T-helper 17 cell (primary cell): Measurements from ENCODE around the gene C11orf87. TPM values are rescaled to one million over a fixed set of nuclear protein-coding genes. Genes with fewer than 3 reads are reported as not detected.

Experiments used
- ATAC-seq: fragments of 150-1000 bp; cut with Tn5 transposase; 2 replicates; pipeline ENCODE4 v1.10.0; 2021; ENCODE audit warnings: mild to moderate bottlenecking, moderate library complexity
- DNase-seq, 3 donors: peaks; one replicate each; pipeline versions ENCODE4 v3.0.0 to v3.0.0-alpha.2; 2020 to 2021
- H3K9me3 ChIP-seq: one replicate; pipeline ENCODE4 v1.7.0; 2013; ENCODE audit warnings: low read length, mild to moderate bottlenecking; ENCODE audit not compliant: control insufficient read depth, poor library complexity, severe bottlenecking
- H3K27ac Mint-ChIP-seq: one replicate; pipeline ENCODE4 v1.8.0; 2022; ENCODE audit warnings: mild to moderate bottlenecking, moderate library complexity, mixed read lengths
- H3K27me3 Mint-ChIP-seq: one replicate; pipeline ENCODE4 v1.8.0; 2022; ENCODE audit warnings: mixed read lengths
- H3K36me3 Mint-ChIP-seq: one replicate; pipeline ENCODE4 v1.8.0; 2022; ENCODE audit warnings: low read depth, mixed read lengths
- H3K4me1 Mint-ChIP-seq: one replicate; pipeline ENCODE4 v1.8.0; 2022; ENCODE audit warnings: mild to moderate bottlenecking, mixed read lengths
- H3K4me3 Mint-ChIP-seq: one replicate; pipeline ENCODE4 v1.8.0; 2022; ENCODE audit warnings: mild to moderate bottlenecking, moderate library complexity, mixed read lengths
- total RNA-seq, 4 donors: library from RNA in 2 of 4; stranded (reverse) in 2 of 4; gene quantifications; one replicate each; pipeline ENCODE4 v1.2.3 and lab custom pipeline; 2022 to 2026

C11orf87 gene
- total RNA-seq (under 1 TPM in 1 of 2 donors, not detected in 1; 0.08 TPM), total RNA-seq (lab: John Stamatoyannopoulos, UW) (0 reads per million in 2 donors)

GRCh38 chr11:109421981-109422869 is at the start of gene C11orf87:
Gene C11orf87 (plus strand): TSS chr11:109422190. CDS start chr11:109423634, 1,444 bp downstream.
- Mint-ChIP-seq H3K27ac (no peak within 1 kb of the TSS), H3K4me1 (no peaks in the 10 kb centered on the region), H3K36me3 (no peaks in the 10 kb centered on the region), H3K27me3 (peaks cover 15% of the 10 kb centered on the region), H3K4me3 (no peak within 1 kb of the TSS)
- DNase-seq (no peak), ATAC-seq (no peak)
- no peaks in the 10 kb centered on the region for H3K9me3 ChIP-seq

DNA sequence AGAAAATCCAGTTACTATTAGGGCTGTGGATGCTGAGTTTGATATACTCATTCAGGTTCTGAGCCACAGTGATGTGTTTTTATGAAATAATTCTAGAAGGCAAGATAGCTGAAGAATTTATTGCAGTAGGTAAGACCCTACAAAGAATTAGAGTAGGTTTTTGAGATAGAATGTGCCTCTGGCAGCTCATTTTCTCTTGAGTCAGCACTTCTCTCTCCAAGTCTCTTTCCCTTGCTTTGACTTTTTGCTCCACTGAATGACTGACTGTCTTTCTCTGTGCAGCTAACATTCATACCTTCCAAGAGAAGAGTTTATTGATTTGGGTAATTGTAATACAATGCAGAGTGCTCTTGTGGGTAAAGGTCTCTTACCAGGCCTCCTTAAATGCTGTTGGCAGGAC is 48.0 kb upstream of the C11orf87 start:
- H3K9me3 ChIP-seq = peaks cover 2% of the 10 kb centered on the region
- H3K36me3 Mint-ChIP-seq = no peaks in the 10 kb centered on the region
- H3K27ac Mint-ChIP-seq = no peak overlapping the region
- H3K27me3 Mint-ChIP-seq = no peaks in the 10 kb centered on the region
- ATAC-seq (no peak), DNase-seq (no peak)
- H3K4me1 Mint-ChIP-seq = no peaks in the 10 kb centered on the region
- H3K4me3 Mint-ChIP-seq = no peak overlapping the region

GRCh38 chr11:109374441-109374840 is 47.5 kb upstream of the C11orf87 start:
- peaks cover 2% of the 10 kb centered on the region for H3K9me3 ChIP-seq
- Mint-ChIP-seq H3K4me1 (no peaks in the 10 kb centered on the region), H3K36me3 (no peaks in the 10 kb centered on the region), H3K4me3 (no peak overlapping the region), H3K27ac (no peak overlapping the region), H3K27me3 (no peaks in the 10 kb centered on the region)
- ATAC-seq (no peak), DNase-seq (no peak)

DNA sequence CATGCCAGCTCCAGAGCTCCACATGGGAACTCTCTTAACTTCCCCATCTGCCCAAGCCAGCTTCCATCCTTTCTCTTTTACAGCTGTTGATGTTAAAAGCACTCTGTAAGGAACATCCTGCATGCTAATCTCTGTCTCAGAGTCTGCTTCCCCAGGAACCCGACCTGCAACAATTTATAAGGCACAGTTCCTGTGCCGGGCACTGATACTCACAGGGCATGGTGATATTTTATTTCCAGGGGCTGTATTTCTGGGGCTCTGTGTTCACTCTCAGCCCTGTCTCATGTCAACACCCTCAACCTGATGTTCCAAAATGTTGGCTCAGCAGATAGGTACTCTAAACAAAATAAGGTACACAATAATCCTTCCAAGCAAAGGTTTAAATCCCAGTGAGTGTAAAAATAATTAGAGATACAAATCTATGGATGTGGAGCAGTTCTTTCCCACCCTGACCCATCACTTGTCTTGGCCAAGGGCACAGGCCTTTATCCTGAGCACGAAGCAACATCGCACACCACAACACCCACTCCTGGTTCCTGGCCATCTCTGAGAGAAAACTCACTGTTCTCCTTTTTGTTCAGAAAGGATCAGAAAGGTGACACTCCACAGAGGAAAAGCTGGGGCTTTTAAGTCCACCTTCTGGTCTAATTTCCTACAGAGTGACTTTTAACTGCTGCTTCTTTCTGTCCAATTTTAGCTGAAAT is 44.8 kb upstream of the C11orf87 start:
- no peaks in the 10 kb centered on the region for H3K36me3 Mint-ChIP-seq
- H3K4me1 Mint-ChIP-seq = no peaks in the 10 kb centered on the region
- H3K27ac Mint-ChIP-seq = no peak overlapping the region
- DNase-seq (no peak), ATAC-seq (no peak)
- peaks cover 2% of the 10 kb centered on the region for H3K9me3 ChIP-seq
- no peak overlapping the region for H3K4me3 Mint-ChIP-seq
- no peaks in the 10 kb centered on the region for H3K27me3 Mint-ChIP-seq

GRCh38 chr11:109378034-109378433 is 44.0 kb upstream of the C11orf87 start:
- no peak overlapping the region for H3K27ac Mint-ChIP-seq
- no peaks in the 10 kb centered on the region for H3K27me3 Mint-ChIP-seq
- DNase-seq = no peak
- ATAC-seq = no peak
- no peak overlapping the region for H3K4me3 Mint-ChIP-seq
- no peaks in the 10 kb centered on the region for H3K36me3 Mint-ChIP-seq
- H3K4me1 Mint-ChIP-seq = no peaks in the 10 kb centered on the region
- peaks cover 2% of the 10 kb centered on the region for H3K9me3 ChIP-seq

DNA sequence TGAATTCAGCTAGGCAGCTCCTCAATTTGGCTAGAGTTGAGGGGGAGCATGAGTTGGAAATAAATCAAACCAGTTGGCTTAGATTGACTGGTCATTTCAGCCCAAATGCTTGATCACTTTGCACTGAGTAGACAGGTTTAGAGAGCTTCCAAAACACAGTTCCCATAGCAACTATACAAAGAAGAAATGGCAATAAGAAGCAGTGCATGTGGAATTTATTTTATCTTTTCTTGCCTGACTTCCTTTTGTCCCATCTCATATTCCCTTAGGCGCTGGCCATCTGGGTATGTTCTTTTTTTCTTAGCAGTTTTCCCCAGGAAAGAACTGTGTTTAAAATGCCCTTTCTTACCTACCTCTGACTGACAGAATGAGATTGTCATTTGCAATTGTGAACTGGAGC is 38.7 kb upstream of the C11orf87 start:
- no peaks in the 10 kb centered on the region for H3K36me3 Mint-ChIP-seq

GRCh38 chr11:109384873-109385272 is 37.1 kb upstream of the C11orf87 start:
- no peaks in the 10 kb centered on the region for H3K27me3 Mint-ChIP-seq
- no peaks in the 10 kb centered on the region for H3K4me1 Mint-ChIP-seq
- H3K4me3 Mint-ChIP-seq = no peak overlapping the region
- no peaks in the 10 kb centered on the region for H3K9me3 ChIP-seq
- H3K36me3 Mint-ChIP-seq = no peaks in the 10 kb centered on the region
- H3K27ac Mint-ChIP-seq = no peak overlapping the region
- DNase-seq = no peak
- no peak for ATAC-seq

More for the DNA sequence above, 38.7 kb upstream of the C11orf87 start:
- DNase-seq = no peak
- no peaks in the 10 kb centered on the region for H3K9me3 ChIP-seq
- Mint-ChIP-seq H3K4me1 (no peaks in the 10 kb centered on the region), H3K4me3 (no peak overlapping the region), H3K27me3 (no peaks in the 10 kb centered on the region), H3K27ac (no peak overlapping the region)
- no peak for ATAC-seq

DNA sequence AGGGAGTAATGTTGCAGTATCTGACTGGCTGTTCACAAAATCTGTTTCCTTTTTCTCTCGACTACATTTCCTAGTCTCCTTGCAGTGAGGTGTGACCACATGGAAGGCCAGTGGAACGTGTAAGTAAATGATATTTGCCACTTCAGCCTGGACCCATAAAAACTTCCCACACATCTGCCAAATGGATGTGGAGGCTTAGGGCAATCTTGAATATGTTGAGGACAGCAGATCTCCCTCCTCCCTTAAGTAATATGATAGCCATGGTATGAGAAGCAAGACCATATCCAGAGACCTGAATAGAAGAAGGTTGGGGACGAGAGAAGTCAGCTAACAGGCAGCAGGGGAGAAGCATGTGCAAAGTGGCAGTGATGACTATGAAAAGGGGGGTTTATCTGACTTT is 33.0 kb upstream of the C11orf87 start:
- Mint-ChIP-seq H3K27ac (no peak overlapping the region), H3K4me1 (no peaks in the 10 kb centered on the region), H3K36me3 (no peaks in the 10 kb centered on the region), H3K4me3 (no peak overlapping the region), H3K27me3 (no peaks in the 10 kb centered on the region)
- DNase-seq (no peak), ATAC-seq (no peak)
- no peaks in the 10 kb centered on the region for H3K9me3 ChIP-seq

DNA sequence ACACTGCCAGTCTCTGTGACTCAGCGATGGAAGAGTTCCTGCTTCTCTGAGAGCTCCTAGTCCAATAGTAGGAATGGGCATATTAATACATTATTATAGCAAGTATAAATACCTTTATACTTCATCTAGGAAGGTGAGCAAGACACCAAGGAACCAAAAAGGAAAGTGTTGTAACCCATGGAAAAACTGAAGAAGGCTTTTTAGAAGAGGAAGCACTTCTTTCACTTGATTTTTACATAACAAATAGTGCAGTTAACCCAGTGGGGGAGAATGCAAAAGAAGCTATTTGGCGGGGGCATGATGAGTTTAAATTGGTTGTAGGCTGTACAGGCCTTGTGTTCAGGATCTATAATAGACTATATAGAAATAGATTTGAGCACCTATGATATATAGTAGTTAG is 31.2 kb upstream of the C11orf87 start:
- no peak overlapping the region for H3K4me3 Mint-ChIP-seq
- ATAC-seq (no peak), DNase-seq (no peak)
- no peaks in the 10 kb centered on the region for H3K4me1 Mint-ChIP-seq
- no peak overlapping the region for H3K27ac Mint-ChIP-seq
- no peaks in the 10 kb centered on the region for H3K36me3 Mint-ChIP-seq
- H3K27me3 Mint-ChIP-seq = no peaks in the 10 kb centered on the region
- H3K9me3 ChIP-seq = no peaks in the 10 kb centered on the region

DNA sequence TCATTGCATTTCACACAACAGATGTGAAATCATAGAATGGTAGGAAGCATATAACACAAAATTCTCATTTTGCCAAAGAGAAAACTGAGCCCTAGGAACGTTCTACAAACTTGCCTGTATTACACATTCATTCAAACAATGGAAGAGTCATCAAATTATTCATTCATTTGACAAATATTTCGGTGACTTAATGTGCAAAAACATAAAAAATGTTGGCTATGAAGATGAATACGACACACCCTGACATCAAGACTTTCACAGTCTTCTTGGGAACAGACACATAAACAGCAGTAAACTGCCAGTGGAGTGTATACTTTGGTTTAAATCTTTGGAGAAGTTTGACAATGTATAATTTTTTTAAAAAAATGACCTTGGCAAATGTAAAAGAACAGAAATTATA is 20.4 kb upstream of the C11orf87 start:
- no peak overlapping the region for H3K4me3 Mint-ChIP-seq
- no peaks in the 10 kb centered on the region for H3K36me3 Mint-ChIP-seq
- no peaks in the 10 kb centered on the region for H3K9me3 ChIP-seq
- no peak overlapping the region for H3K27ac Mint-ChIP-seq
- no peaks in the 10 kb centered on the region for H3K4me1 Mint-ChIP-seq
- H3K27me3 Mint-ChIP-seq = no peaks in the 10 kb centered on the region
- no peak for DNase-seq
- no peak for ATAC-seq

GRCh38 chr11:109405671-109406070 is 16.3 kb upstream of the C11orf87 start:
- no peaks in the 10 kb centered on the region for H3K4me1 Mint-ChIP-seq
- no peaks in the 10 kb centered on the region for H3K36me3 Mint-ChIP-seq
- ATAC-seq = no peak

DNA sequence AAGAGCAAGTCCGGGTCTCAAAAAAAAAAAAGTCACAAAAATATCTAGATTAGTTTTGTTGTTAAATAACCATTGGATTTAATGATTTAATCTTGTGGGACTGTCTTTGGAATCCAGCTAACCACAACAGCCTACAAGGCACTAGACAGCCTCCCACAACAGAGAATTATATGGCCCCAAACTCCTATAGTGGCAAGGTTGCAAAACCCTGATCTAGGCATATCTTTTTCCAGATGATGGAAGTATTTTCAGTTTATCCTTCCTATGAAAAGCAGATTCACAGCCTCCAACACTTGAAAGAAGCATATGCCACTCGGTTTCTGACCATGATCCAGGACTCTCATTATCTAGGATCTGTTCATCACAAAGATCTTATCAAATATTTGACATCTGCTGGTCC is 5.4 kb upstream of the C11orf87 start:
- H3K4me3 Mint-ChIP-seq = no peak overlapping the region
- no peaks in the 10 kb centered on the region for H3K36me3 Mint-ChIP-seq
- no peaks in the 10 kb centered on the region for H3K9me3 ChIP-seq
- H3K27me3 Mint-ChIP-seq = peaks cover 7% of the 10 kb centered on the region
- ATAC-seq = no peak
- H3K27ac Mint-ChIP-seq = no peak overlapping the region
- no peaks in the 10 kb centered on the region for H3K4me1 Mint-ChIP-seq
- DNase-seq = no peak

More at GRCh38 chr11:109405671-109406070, 16.3 kb upstream of the C11orf87 start:
- Mint-ChIP-seq H3K27ac (no peak overlapping the region), H3K27me3 (no peaks in the 10 kb centered on the region), H3K4me3 (no peak overlapping the region)
- H3K9me3 ChIP-seq = no peaks in the 10 kb centered on the region
- no peak for DNase-seq

DNA sequence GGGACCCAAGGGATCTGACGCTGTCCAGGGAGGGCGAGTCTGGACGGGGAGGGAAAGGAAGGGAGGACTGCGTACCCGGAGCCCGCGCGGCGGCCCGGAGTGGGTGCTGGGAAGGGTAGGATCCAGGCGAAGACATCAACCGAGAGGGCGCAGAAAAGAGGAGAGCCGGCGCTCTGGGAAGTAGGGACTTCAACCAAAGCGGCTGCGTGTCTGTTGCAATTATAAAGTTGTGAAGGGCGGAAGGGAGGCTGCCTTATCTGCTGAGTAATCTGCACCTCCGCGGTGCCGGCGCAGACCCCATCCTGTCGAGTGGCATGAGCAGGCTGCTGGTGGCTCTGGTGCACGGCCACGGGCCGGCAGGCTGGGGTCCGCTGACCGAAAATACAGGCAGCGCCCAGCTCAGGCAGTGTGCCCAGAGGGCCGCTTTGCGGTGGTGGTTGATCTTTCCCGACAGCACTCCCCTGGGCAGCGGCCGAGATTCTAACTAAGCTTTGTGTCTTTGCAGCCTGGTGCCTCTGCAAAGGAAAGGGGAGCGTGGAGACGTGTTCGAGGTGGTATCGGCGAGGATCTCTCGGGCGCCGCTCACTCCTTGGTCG is 978 bp downstream of the C11orf87 start:
- Mint-ChIP-seq H3K36me3 (no peaks in the 10 kb centered on the region), H3K27me3 (peaks cover 15% of the 10 kb centered on the region), H3K4me1 (no peaks in the 10 kb centered on the region), H3K4me3 (no peak overlapping the region), H3K27ac (no peak overlapping the region)
- DNase-seq (no peak), ATAC-seq (no peak)
- H3K9me3 ChIP-seq = no peaks in the 10 kb centered on the region
